GM19351 (cell line): ENCODE results near the gene SERINC1.
A peak's percentile ranks its signal among the peaks of the same experiment; 100 is the strongest.
"Not testable (repeated sequence)": the region's sequence is repeated elsewhere in the genome, so short reads cannot be mapped to it uniquely, and the experiment has no call there.

Experiments used
- ATAC-seq: cut with Tn5 transposase; IDR thresholded peaks from one replicate; pipeline ENCODE4 v1.9.1; 2021; ENCODE audit warnings: mild to moderate bottlenecking, moderate library complexity; ENCODE audit not compliant: unreplicated experiment

SERINC1 gene

GRCh38 chr6:122471107-122472021 lies at the start of gene SERINC1:
Gene SERINC1 (minus strand): TSS chr6:122471807. CDS start chr6:122471737, 70 bp downstream.
- peak; percentile 99 for ATAC-seq

DNA sequence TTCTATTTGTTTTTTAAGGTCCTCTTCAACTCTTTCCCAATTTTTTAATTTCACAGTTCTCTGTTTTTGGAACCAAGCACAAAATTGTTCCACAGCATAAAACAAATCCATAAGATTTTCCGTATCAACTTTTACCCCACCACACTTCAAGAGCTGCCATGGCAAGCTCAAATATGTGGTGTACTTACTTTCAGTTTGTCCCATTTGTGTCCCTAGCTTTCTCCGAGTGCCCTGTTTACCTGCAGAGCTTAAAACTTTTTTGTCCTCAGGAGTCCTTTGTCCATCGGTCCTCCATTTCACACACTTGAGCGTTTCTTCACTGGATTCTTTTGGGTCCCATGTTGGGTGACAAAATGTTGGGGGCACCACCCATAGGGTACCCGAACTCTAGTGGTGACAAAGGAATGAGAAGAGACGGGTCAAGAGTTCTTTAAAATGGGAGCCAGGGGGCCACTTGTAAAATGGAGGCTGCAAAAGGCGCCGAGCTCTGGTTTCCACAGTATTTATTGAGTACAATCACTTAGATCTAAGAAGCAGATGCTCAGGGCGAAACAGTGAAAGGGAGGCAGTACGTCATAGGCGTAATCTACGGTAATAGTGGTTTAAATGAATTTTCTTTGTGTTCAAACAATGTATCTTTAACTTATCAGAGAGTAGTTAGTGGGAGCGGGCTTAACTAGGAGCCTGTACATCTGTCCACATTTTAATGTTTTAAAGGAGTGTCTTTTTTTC lies 39.8 kb upstream of the SERINC1 start:
- no peak for ATAC-seq

DNA sequence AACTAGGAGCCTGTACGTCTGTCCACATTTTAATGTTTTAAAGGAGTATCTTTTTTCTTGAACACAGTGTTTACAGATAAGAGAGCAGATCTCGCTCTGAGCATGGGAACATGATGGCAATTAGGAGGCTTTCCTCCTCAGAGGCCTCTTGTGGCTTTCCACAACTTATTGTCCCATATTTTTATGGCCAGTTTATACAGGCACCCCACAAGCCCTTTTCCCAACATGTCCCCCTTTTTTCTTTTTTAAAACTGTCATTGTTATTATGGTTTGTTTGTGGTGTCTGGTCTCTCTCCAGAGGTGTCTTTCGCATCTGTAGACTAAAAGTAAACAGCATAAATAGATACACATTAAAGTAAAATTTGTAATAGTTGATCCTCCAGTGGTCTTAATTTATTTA lies 33.6 kb upstream of the SERINC1 start:
- not testable (repeated sequence) for ATAC-seq

- no peak for ATAC-seq
Observed at GRCh38 chr6:122501475-122501874, 29.9 kb upstream of the SERINC1 start.

- peak; percentile 70 for ATAC-seq
Observed at GRCh38 chr6:122495612-122496011, 24.0 kb upstream of the SERINC1 start.

GRCh38 chr6:122494665-122495272 lies 23.2 kb upstream of the SERINC1 start:
- no peak for ATAC-seq

GRCh38 chr6:122491919-122492555 lies 20.4 kb upstream of the SERINC1 start:
- peak; percentile 92 for ATAC-seq

DNA sequence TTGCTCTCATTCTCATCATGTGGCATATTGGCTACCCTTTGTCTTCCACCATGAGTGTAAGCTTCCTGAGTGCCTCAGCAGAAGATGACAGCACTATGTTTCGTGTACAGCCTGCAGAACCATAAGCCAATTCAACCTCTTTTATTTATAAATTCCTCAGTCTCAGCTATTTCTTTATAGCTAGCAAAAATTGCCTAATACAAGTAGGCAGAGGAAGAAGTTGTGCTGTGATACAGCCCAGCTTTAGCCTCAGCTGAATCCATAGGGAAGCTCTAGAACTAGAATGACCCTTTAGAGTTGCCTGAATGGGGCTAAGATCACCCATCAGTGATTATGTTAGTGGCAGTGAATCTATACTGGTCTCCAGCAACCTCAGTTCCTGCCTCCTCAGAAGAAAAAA lies 19.0 kb upstream of the SERINC1 start:
- ATAC-seq, result no peak

GRCh38 chr6:122484760-122485159 lies 13.2 kb upstream of the SERINC1 start:
- ATAC-seq, result peak; percentile 93

- ATAC-seq, result no peak
Observed at GRCh38 chr6:122482750-122483080, 11.1 kb upstream of the SERINC1 start.

DNA sequence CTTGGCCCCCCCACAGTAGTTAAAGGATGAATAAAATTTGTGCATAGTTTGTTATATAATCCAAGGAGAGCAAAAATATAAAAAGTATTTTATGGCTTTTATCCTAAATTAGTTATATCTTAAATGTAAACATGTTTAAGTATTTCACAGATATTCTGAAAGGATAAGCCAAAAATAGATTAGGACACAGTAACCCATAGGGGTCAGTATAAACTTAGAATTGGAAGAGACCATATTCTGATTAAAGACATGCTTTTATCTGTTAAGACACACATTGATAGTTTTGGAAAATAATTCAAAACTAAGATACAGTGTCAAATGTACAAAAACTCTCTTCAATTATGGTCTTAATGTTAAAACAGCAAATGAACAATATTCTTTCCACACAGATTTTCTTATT lies 4.5 kb upstream of the SERINC1 start:
- ATAC-seq, result no peak

DNA sequence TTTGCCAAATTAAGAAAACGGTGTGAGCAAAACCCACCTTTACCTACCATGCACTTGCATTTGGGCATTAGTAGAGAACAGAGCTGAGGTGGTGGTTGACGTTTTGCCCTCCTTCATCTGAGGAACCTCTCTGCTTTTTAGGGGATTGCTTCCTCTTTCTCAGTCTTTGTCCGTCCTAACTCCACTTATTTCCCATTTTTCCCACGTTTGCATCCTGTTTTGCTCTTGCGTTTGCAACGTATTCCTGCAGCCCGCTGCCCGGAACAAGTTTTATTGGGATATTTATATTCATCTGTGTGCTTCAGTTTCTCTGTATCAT lies 374 bp upstream of the SERINC1 start:
- peak; percentile 51 for ATAC-seq

DNA sequence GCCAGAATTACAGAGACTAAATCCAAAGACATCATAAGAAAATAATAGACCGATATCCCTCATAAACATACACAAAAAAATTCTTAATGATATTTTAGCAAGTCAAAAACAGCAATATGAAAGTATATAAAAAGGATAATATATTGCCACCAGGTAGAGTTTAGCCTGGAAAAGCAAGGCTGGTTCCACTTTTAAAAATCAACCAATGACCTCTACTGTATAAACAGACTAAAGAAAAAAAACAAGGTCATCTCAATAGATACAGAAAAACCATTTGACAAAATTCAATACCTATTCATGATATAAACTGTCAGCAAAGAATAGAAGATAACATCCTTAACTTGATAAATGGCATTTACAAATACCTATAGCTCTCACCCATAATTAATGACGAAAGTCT lies 9.7 kb downstream of the SERINC1 start:
- ATAC-seq, result no peak

- ATAC-seq, result not testable (repeated sequence)
Observed at GRCh38 chr6:122459865-122460416, 11.7 kb downstream of the SERINC1 start.

DNA sequence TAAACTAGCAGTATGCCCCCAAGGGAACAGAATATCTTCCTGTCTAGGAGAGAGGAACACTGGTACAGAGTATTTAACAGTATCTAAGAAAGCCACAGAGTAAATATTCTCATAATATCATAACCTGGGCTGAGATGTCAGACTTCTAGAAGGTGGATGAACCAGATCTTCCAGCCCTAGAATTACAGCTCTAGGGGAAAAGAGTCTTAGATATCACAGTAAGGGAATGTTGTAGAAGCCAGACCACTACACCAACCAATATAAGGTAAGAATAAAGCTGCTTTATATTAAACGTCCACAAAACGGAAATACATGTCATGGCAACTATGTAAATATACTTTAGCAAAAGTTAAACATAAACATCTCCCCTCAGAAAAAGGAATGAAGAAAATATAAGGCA lies 12.4 kb downstream of the SERINC1 start:
- ATAC-seq, result no peak

GRCh38 chr6:122458087-122458486 lies 13.5 kb downstream of the SERINC1 start:
- no peak for ATAC-seq

GRCh38 chr6:122455116-122455515 lies 16.5 kb downstream of the SERINC1 start:
- ATAC-seq, result not testable (repeated sequence)

DNA sequence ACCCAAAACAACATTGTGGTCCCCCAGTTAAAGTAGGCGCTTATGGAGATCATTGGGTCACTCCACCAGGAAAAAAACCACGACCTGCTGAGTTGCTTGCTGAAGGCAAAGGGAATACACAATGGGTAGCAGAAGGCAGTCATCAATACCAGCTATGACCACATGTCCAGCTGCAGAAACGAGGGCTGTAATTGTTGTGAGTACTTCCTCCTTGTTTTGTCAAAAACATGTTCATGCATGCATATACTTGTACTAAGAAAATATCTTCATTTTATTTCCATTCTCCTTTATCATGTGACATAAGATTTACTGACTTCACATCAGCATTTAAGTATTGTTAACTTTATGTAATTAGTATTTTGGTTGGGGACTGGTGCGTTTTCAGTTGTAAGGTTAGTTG lies 16.9 kb downstream of the SERINC1 start:
- ATAC-seq, result no peak

DNA sequence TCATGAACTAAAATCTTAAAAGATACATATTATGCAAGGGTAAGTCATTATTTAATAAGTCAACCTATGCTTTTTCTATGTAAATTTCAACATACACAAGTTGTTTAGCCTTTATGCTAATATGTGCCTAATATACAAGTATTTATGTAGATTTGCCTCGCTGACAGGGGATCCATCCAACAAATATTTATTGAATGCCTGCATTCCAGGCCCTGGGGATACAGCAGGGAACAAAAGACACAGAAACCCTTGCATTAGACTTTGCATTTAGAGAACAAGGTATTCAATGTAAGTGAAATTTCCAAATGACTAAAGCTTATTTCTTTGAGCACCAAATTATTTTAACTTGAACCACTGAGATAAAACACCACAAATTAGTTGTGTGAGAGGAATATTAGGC lies 19.1 kb downstream of the SERINC1 start:
- no peak for ATAC-seq

DNA sequence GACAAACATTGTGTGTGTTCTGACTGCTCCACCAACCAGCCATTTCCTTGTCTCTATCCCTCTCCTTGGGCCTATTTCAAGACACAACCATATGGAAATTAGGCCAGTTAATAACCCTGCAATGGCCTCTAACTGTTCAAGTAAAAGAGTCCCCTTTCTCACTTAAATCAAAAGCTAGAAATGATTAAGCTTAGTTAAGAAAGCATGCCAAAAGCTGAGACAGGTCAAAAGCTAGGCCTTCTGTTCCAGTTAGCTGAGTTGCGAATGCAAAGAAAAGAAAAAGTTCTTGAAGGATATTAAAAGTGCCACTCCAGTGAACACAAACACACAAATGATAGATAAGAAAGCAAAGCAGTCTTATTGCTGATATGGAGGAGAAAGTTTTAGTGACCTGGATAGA lies 22.5 kb downstream of the SERINC1 start:
- ATAC-seq, result no peak

DNA sequence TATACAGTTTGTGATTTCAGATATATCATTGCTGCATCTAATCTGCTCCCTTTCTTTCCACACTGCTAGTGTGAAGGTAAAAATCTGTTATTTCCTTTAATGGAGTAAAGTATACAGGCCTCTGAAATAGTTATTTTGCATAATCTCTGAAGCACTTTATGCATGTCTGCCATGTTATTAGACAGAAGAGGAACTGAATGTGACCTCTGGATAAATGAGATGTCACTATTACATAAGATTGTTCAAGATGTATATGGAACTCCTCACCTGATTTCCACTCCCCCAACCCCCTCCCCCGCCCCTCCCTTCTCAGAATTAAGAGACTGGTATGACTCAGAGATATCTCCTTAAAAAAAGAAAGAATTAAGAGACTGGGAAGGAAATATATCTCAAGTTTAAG lies 26.3 kb downstream of the SERINC1 start:
- no peak for ATAC-seq
